Tibial nerve (tissue), 4 donors: ENCODE measurements around the gene SPATS2L. TPM values are rescaled to one million over a fixed set of nuclear protein-coding genes. Genes with fewer than 3 reads are reported as not detected.

Source experiments
- DNase-seq, 2 donors: peaks; one replicate each; pipeline ENCODE4 v3.0.0-alpha.2; 2019; ENCODE audit warnings: low spot score in 2 of 2
- H3K27ac ChIP-seq, 4 donors: fragments of 200-600 bp; sonication (generic) in 3 of 4; one replicate each; pipeline ENCODE4 v1.5.1; 2017 to 2019; ENCODE audit warnings: mild to moderate bottlenecking in 1 of 4
- H3K27me3 ChIP-seq, 2 donors: fragments of 200-600 bp; sonication (generic) in 1 of 2; one replicate each; pipeline versions ENCODE4 v1.5.1 to v1.6.0; 2017 to 2019
- H3K36me3 ChIP-seq, 3 donors: fragments of 200-600 bp; sonication (generic); one replicate each; pipeline ENCODE4 v1.5.1; 2018 to 2019
- H3K4me1 ChIP-seq, 4 donors: fragments of 200-600 bp; sonication (generic) in 3 of 4; one replicate each; pipeline ENCODE4 v1.5.1; 2017 to 2019
- H3K4me3 ChIP-seq, 4 donors: fragments of 200-600 bp; sonication (generic) in 3 of 4; one replicate each; pipeline ENCODE4 v1.5.1; 2017 to 2019; ENCODE audit warnings: mild to moderate bottlenecking in 1 of 4, moderate library complexity in 1 of 4
- H3K9me3 ChIP-seq, 4 donors: fragments of 200-600 bp; sonication (generic) in 3 of 4; one replicate each; pipeline ENCODE4 v1.5.1; 2017 to 2019
- EP300 ChIP-seq, 2 donors: sonication (generic); formaldehyde crosslinking; IDR thresholded peaks; one replicate each; pipeline ENCODE4 v1.6.1; 2017; ENCODE audit warnings: antibody characterized with exemption in 2 of 2, mild to moderate bottlenecking in 1 of 2
- POLR2A ChIP-seq, 2 donors: fragments of 450-650 bp; IDR thresholded peaks; one replicate each; pipeline ENCODE4 v1.6.1; 2017; ENCODE audit warnings: antibody characterized with exemption in 2 of 2, mild to moderate bottlenecking in 2 of 2, moderate library complexity in 2 of 2
- WGBS, 2 donors: methylation state at CpG; one replicate each; pipeline ENCODE4 v1.1.5; 2018; 5-methylcytosine and 5-hydroxymethylcytosine counted together
- total RNA-seq, 4 donors: library from RNA; depleted of rRNA; stranded (reverse); fragments of >200 nt; gene quantifications; one replicate each; pipeline ENCODE4 v1.1.0, GENCODE V29; 2016
- TF ChIP-seq, protein P1 (sequence below), 5 experiments: fragments of 200-600 bp in 3 of 5; fragments of 450-650 bp in 2 of 5; sonication (generic) in 3 of 5; IDR thresholded peaks; one replicate each; pipeline ENCODE4 v1.5.1; 2016 to 2019; ENCODE audit warnings: antibody characterized with exemption in 5 of 5, mild to moderate bottlenecking in 3 of 5, moderate library complexity in 2 of 5

SPATS2L gene
- total RNA-seq, 4 donors from 2014 or later: 50.9 to 74.1 (median 57.2) TPM

DNA sequence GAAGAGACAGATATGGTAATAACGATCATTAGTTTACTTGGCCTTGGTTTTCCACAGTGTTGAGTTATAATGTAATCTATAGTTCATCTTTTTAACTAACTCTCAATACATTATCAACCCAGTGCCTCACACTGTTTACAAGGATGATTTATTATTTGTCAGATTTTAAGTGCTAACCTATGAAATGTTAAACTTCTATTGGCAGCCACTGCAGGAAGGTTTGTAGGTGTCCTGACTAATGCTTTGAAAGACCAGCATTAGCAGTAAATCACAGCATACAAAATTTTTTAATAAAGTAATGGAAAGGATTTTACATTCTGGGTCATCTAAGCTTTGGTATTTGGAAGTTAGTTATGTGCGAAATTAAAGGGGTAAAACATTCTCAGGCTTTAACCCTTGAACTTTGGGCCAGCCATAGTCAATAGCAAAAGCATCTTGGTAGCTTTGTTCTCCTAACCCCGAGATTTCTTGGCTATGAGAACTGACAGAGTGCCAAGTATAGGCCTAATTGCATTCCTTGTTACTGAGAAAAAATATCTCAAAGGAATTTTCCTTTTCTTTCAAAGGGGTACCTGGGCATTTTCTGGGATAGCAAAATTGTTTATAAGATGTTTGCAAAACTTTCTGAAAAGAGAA, 30.6 kb downstream of the SPATS2L start:
- Histone ChIP-seq H3K4me1 (peaks cover 0 to 63% (median 4%) of the 10 kb centered on the region in 4 donors), H3K9me3 (no peaks in the 10 kb centered on the region), H3K36me3 (no peaks in the 10 kb centered on the region), H3K27ac (peak overlapping the region in 2 of 4 donors; percentile 5 to 18), H3K27me3 (no peaks in the 10 kb centered on the region), H3K4me3 (no peak overlapping the region)
- TF ChIP-seq POLR2A (IDR thresholded peaks at IDR 0.05) (no peak), EP300 (IDR thresholded peaks at IDR 0.05) (no peak)
- TF ChIP-seq, protein P1, sequence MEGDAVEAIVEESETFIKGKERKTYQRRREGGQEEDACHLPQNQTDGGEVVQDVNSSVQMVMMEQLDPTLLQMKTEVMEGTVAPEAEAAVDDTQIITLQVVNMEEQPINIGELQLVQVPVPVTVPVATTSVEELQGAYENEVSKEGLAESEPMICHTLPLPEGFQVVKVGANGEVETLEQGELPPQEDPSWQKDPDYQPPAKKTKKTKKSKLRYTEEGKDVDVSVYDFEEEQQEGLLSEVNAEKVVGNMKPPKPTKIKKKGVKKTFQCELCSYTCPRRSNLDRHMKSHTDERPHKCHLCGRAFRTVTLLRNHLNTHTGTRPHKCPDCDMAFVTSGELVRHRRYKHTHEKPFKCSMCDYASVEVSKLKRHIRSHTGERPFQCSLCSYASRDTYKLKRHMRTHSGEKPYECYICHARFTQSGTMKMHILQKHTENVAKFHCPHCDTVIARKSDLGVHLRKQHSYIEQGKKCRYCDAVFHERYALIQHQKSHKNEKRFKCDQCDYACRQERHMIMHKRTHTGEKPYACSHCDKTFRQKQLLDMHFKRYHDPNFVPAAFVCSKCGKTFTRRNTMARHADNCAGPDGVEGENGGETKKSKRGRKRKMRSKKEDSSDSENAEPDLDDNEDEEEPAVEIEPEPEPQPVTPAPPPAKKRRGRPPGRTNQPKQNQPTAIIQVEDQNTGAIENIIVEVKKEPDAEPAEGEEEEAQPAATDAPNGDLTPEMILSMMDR (IDR thresholded peaks at IDR 0.05): no peak
- no peak for DNase-seq
- WGBS, 2 donors: 21 to 24% methylated on average over 3 of the region's 3 CpGs

DNA sequence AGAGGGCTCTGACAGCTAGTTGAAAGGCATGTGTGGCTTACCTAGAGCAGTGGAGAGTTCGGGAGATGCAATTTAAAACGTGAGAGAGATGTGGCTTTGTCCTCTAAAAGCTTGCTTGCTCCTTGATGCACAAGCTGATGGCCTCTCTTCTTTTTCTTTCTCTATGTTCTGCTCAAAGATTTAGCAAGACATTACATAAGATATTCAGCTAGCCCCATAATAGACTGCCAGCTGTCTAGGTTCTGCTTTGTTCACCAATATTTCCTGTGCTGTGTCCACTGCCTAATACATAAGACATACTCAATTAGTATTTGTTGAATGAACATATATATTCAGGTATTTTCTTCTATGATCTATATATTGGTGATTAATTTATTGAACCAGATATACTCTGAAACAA, 31.1 kb downstream of the SPATS2L start:
- TF ChIP-seq POLR2A (IDR thresholded peaks at IDR 0.05) (no peak), EP300 (IDR thresholded peaks at IDR 0.05) (no peak)
- TF ChIP-seq, protein P1 (IDR thresholded peaks at IDR 0.05): no peak
- no peaks in the 10 kb centered on the region for H3K36me3 ChIP-seq
- WGBS, 2 donors: 49 to 58% methylated on average over 2 of the region's 2 CpGs
- no peaks in the 10 kb centered on the region for H3K27me3 ChIP-seq
- H3K27ac ChIP-seq: peak overlapping the region in 2 of 4 donors; percentile 5 to 18
- no peak for DNase-seq
- peaks cover 0 to 61% (median 4%) of the 10 kb centered on the region in 4 donors for H3K4me1 ChIP-seq
- no peaks in the 10 kb centered on the region for H3K9me3 ChIP-seq
- no peak overlapping the region for H3K4me3 ChIP-seq

DNA sequence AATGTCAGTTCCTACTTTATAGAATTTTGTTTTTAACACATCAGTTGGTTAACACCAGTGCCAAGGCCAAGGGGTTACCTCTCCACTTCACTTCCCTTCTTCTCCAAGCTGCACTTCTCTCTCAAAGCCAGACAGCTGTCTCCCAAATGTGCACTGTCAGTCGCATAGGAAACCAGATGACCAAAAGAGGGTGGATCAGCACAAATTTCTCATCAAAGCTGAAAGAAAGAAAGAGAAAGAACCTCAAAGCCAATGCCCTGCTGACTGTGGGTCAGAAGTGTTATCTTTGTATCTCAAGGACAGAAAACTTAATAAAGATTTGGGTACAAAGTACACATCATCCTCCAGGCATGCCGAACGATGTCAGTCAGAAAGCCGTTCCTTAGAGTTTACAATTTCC, 32.2 kb downstream of the SPATS2L start:
- no peak for DNase-seq
- Histone ChIP-seq H3K4me1 (peaks cover 0 to 61% (median 4%) of the 10 kb centered on the region in 4 donors), H3K9me3 (no peaks in the 10 kb centered on the region), H3K36me3 (no peaks in the 10 kb centered on the region), H3K27me3 (no peaks in the 10 kb centered on the region), H3K4me3 (no peak overlapping the region), H3K27ac (peak overlapping the region in 2 of 4 donors; percentile 2 to 5)
- TF ChIP-seq EP300 (IDR thresholded peaks at IDR 0.05) (peak in 1 of 2 donors; percentile 43), POLR2A (IDR thresholded peaks at IDR 0.05) (no peak)
- TF ChIP-seq, protein P1 (IDR thresholded peaks at IDR 0.05): no peak
- 19 to 32% methylated on average over 4 of the region's 4 CpGs for whole genome bisulfite sequencing, 2 donors

DNA sequence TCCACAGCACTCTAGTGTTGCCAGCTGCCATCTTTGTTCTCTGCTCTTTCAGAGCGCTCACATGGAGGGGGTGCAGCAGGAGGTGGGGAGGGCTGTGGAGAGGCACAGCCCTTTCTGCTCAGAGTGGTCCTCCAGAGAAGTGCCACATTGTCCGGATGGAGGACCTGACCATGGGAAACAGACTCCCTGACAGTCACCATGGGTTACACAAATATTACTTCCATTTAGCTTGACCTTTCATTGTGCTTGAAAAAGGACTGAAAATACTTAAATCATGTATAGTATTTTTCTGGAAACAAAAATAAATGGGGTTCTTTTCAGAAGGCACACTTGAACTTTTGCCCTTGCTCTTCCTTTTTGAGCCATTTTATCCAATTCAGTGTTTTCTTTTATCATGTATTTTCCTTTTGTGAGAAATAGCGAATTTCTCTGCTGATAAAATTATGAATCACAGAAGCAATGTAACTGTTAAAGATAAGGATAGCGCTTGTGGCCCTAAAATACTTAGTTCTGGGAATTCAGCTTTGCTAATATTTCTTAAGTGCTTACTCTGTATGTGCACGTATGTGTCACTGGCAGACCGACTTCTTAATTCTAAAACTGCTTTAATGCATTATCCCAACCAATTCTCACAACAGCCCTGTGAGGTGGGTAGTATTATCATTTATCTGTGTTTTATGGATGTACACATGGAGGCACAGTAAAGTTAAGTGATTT, 34.2 kb downstream of the SPATS2L start:
- Histone ChIP-seq H3K27ac (no peak overlapping the region), H3K4me3 (no peak overlapping the region), H3K27me3 (no peaks in the 10 kb centered on the region), H3K9me3 (no peaks in the 10 kb centered on the region), H3K36me3 (no peaks in the 10 kb centered on the region), H3K4me1 (peaks cover 0 to 59% (median 5%) of the 10 kb centered on the region in 4 donors)
- TF ChIP-seq, protein P1 (IDR thresholded peaks at IDR 0.05): no peak
- TF ChIP-seq POLR2A (IDR thresholded peaks at IDR 0.05) (no peak), EP300 (IDR thresholded peaks at IDR 0.05) (no peak)
- 86 to 89% methylated on average over 6 of the region's 6 CpGs for WGBS, 2 donors
- no peak for DNase-seq

DNA sequence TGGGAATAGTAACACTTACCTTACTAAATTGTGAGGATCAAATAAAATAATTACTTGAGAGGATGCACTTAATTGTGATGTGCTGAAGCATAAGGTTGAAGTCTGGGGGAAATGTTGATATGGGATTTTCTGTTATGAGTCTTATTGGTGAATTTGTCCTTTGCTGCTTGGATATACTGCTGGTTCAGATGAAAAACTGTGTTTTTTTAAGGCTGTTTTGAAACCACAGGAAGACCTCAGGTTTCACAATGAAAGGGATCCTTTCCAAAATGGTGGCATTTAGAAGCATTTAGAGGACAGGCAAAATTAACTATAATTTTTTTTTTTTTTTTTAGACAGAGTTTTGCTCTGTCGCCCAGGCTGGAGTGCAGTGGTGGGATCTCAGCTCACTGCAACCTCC, 34.9 kb downstream of the SPATS2L start:
- H3K9me3 ChIP-seq: no peaks in the 10 kb centered on the region
- no peak for TF ChIP-seq EP300 (IDR thresholded peaks at IDR 0.05)
- 90 to 100% methylated on average over 1 of the region's 1 CpG for WGBS, 2 donors
- DNase-seq: no peak
- no peak overlapping the region for H3K4me3 ChIP-seq
- H3K27me3 ChIP-seq: no peaks in the 10 kb centered on the region
- no peak overlapping the region for H3K27ac ChIP-seq
- no peaks in the 10 kb centered on the region for H3K36me3 ChIP-seq
- H3K4me1 ChIP-seq: peaks cover 0 to 58% (median 6%) of the 10 kb centered on the region in 4 donors
